Measurements from ENCODE around the gene ISYNA1.

Gene ISYNA1

DNA sequence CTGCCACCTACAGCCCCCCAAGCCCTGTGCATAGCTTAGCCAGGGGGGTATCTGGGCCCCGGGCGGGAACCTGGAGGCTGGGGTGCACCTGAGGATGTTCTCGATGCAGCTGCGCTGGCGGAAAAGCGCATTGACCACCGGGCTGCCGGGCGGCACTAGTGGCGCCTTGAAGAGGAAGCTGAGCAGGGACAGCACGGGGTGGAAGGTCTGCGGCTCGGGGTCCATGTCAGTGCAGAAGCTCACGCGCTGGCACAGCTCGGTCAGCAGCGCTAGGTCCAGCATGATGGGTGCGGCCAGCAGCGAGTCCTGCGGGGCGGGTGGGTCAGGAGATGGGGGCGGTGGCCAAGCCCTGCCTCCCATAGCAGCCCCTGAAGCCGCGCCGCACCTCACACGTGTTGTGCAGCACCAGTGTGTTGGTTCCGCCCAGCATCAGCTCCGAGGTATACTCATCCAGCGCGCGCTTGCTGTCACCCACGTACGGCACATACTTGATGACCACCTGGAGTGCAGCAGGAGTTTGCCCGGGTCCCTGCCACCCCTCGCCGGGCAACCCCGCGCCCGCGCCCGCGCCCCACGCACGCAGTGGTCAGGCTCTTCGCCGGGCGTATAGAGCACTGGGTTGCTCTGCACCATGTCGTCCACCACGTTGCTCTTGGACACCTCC is 2.6 kb downstream of the ISYNA1 start:
- H4K20me1 ChIP-seq (ENCODE audit: control insufficient read depth, insufficient read depth, low read depth, low read length) = no peaks in the 10 kb centered on the region
- H3F3A ChIP-seq (ENCODE audit: control insufficient read depth, insufficient read depth) = peaks cover 8% of the 10 kb centered on the region; the same call in 1 of the 2 replicates
- no peaks in the 10 kb centered on the region for H3K9me3 ChIP-seq (ENCODE audit: control insufficient read depth, insufficient read depth, low read length)
- no peak overlapping the region for H3K4me3 ChIP-seq (ENCODE audit: low read length)
- peaks cover 50% of the 10 kb centered on the region for H3K4me1 ChIP-seq (ENCODE audit: control insufficient read depth, low read length)
- no peaks in the 10 kb centered on the region for H3K27me3 ChIP-seq (ENCODE audit: control insufficient read depth, low read length)
- peaks cover 6% of the 10 kb centered on the region; the same call in 1 of the 2 replicates for H3K79me2 ChIP-seq (ENCODE audit: control insufficient read depth, low read length)
- TF ChIP-seq, protein P1, sequence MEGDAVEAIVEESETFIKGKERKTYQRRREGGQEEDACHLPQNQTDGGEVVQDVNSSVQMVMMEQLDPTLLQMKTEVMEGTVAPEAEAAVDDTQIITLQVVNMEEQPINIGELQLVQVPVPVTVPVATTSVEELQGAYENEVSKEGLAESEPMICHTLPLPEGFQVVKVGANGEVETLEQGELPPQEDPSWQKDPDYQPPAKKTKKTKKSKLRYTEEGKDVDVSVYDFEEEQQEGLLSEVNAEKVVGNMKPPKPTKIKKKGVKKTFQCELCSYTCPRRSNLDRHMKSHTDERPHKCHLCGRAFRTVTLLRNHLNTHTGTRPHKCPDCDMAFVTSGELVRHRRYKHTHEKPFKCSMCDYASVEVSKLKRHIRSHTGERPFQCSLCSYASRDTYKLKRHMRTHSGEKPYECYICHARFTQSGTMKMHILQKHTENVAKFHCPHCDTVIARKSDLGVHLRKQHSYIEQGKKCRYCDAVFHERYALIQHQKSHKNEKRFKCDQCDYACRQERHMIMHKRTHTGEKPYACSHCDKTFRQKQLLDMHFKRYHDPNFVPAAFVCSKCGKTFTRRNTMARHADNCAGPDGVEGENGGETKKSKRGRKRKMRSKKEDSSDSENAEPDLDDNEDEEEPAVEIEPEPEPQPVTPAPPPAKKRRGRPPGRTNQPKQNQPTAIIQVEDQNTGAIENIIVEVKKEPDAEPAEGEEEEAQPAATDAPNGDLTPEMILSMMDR (IDR thresholded peaks at IDR 0.05; ENCODE audit: low read depth, low read length, poor library complexity, severe bottlenecking) = no peak
- TF ChIP-seq EZH2phosphoT487 (IDR thresholded peaks at IDR 0.05; ENCODE audit: borderline replicate concordance, low read length) = no peak
- no peaks in the 10 kb centered on the region for H3K9me2 ChIP-seq (replicated peaks; ENCODE audit: control insufficient read depth, low read length)
- no peak overlapping the region for H3K4me2 ChIP-seq (ENCODE audit: low read length)
- H3K27ac ChIP-seq (ENCODE audit: low read depth, low read length) = no peak overlapping the region
- H3K36me3 ChIP-seq (ENCODE audit: control insufficient read depth, low read length) = peaks cover 30% of the 10 kb centered on the region

DNA sequence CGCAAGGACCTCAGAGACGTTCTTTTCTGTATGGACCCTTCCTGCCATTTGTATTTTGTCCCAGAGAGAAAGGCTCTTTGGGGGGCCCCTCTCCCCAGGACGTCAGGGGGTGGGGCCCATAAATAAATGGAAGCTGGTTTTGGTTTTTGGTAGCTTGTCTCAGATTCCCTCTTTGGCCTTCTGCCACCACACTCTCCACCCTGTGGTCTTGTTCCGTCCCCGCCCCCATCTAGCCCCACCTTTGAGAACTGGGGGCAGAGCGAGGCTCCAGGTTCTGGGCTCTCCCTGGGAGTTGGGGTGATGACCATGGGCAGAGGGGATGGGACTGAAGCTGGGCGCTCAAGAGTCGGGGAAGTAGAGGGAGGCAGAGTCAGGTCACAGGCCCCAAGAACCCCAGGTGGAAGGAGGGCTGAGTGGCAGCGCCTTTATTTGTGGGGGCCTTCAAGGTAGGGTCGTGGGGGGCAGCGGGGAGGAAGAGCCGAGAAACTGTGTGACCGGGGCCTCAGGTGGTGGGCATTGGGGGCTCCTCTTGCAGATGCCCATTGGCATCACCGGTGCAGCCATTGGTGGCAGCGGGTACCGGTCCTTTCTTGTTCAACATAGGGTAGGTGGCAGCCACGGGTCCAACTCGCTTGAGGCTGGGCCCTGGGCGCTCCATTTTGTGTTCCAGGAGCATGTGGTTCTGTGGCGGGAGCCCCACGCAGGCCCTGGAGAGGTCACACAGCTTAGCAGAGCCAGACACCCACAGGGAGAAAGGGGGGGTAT is 3.3 kb downstream of the ISYNA1 start:
- Histone ChIP-seq H3F3A (ENCODE audit: control insufficient read depth, insufficient read depth) (peaks cover 4% of the 10 kb centered on the region; the same call in 1 of the 2 replicates), H4K20me1 (ENCODE audit: control insufficient read depth, insufficient read depth, low read depth, low read length) (0 out of 2 replicates have a peak, but pooled peaks cover 1% of the 10 kb centered on the region), H3K4me2 (ENCODE audit: low read length) (peak overlapping the region; percentile 24; the same call in 1 of the 2 replicates), H3K4me1 (ENCODE audit: control insufficient read depth, low read length) (peaks cover 55% of the 10 kb centered on the region), H3K9me2 (replicated peaks; ENCODE audit: control insufficient read depth, low read length) (no peaks in the 10 kb centered on the region), H3K79me2 (ENCODE audit: control insufficient read depth, low read length) (peaks cover 11% of the 10 kb centered on the region), H3K27ac (ENCODE audit: low read depth, low read length) (no peak overlapping the region), H3K4me3 (ENCODE audit: low read length) (no peak overlapping the region), H3K27me3 (ENCODE audit: control insufficient read depth, low read length) (no peaks in the 10 kb centered on the region), H3K9me3 (ENCODE audit: control insufficient read depth, insufficient read depth, low read length) (no peaks in the 10 kb centered on the region), H3K36me3 (ENCODE audit: control insufficient read depth, low read length) (peaks cover 34% of the 10 kb centered on the region)
- TF ChIP-seq, protein P1 (IDR thresholded peaks at IDR 0.05; ENCODE audit: low read depth, low read length, poor library complexity, severe bottlenecking) = no peak

GRCh38 chr19:18433735-18434398 is 4.1 kb downstream of the ISYNA1 start:
- Histone ChIP-seq H4K20me1 (ENCODE audit: control insufficient read depth, insufficient read depth, low read depth, low read length) (0 out of 2 replicates have a peak, but pooled peaks cover 3% of the 10 kb centered on the region), H3K79me2 (ENCODE audit: control insufficient read depth, low read length) (peaks cover 15% of the 10 kb centered on the region), H3K27ac (ENCODE audit: low read depth, low read length) (no peak overlapping the region)

More at GRCh38 chr19:18433735-18434398, 4.1 kb downstream of the ISYNA1 start:
- Histone ChIP-seq H3K9me3 (ENCODE audit: control insufficient read depth, insufficient read depth, low read length) (no peaks in the 10 kb centered on the region), H3K4me2 (ENCODE audit: low read length) (peak overlapping the region; percentile 24; the same call in 1 of the 2 replicates), H3K4me1 (ENCODE audit: control insufficient read depth, low read length) (peaks cover 59% of the 10 kb centered on the region), H3K27me3 (ENCODE audit: control insufficient read depth, low read length) (no peaks in the 10 kb centered on the region), H3K4me3 (ENCODE audit: low read length) (0 out of 2 replicates have a peak overlapping the region, but pooled peaks have one; percentile 5), H3F3A (ENCODE audit: control insufficient read depth, insufficient read depth) (peaks cover under 1% of the 10 kb centered on the region; the same call in 1 of the 2 replicates), H3K9me2 (replicated peaks; ENCODE audit: control insufficient read depth, low read length) (no peaks in the 10 kb centered on the region), H3K36me3 (ENCODE audit: control insufficient read depth, low read length) (peaks cover 34% of the 10 kb centered on the region)
- TF ChIP-seq, protein P1 (IDR thresholded peaks at IDR 0.05; ENCODE audit: low read depth, low read length, poor library complexity, severe bottlenecking) = no peak
- TF ChIP-seq EZH2phosphoT487 (IDR thresholded peaks at IDR 0.05; ENCODE audit: borderline replicate concordance, low read length) = no peak

All from DOHH2 (cell line).